ENCODE measurements around the gene CARS2.
"Not testable (repeated sequence)": the region's sequence is repeated elsewhere in the genome, so short reads cannot be mapped to it uniquely, and the experiment has no call there.

The CARS2 gene

DNA sequence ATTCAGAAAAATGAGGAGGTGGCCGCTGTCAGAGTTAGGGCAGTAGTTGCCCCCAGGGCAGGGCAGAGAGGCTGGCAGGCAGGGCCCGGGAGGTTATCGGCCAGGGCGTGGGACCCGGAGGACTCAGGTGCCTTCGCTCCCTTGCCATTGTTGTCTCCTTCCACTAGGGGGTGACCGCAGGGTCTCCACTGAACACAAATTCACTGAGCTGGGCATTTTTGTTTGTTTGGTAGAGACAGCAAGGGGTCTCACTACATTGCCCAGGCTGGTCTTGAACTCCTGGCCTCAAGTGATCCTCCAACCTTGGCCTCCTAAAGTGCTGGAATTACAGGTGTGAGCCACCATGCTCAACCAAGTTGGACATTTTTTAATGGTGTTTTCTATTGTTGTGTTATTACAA is 25.1 kb downstream of the CARS2 start:
- DNase-seq = no peak

DNA sequence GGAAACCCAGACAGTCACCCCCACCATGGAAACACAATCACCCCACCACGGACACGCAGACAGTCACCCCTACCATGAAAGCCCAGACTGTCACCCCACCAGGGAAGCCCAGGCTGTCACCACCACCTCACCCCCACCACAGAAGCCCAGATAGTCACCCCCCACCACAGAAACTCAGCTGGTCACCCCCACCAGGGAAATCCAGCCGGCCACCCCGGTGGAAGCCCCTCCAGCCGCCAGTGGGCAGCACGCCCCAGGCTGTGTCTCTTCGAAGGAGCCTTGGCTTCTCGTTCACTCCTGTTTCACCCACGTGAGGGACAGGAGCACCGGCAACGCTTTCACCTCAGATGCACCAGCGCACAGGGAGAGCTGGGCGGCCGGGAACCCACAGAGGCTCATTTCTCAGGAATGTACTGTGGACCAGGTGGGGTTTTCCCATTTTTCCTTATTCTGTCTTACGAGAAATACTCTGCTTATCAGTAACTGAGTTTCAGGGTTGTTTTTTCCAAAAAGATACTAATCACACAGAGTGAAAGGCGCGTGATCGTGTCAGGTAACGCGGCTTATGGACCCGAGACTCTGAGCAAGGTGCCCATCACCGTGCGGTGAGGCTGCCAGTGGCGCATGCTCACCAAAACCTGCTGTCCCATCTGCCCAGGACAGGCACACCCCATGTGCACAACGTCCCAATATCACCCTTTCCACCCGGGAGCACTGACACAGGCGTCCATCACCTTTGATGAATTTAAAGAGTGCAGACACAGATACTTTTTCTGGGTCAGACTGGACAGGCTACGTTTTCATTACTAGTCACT is 28.0 kb downstream of the CARS2 start:
- DNase-seq = no peak

DNA sequence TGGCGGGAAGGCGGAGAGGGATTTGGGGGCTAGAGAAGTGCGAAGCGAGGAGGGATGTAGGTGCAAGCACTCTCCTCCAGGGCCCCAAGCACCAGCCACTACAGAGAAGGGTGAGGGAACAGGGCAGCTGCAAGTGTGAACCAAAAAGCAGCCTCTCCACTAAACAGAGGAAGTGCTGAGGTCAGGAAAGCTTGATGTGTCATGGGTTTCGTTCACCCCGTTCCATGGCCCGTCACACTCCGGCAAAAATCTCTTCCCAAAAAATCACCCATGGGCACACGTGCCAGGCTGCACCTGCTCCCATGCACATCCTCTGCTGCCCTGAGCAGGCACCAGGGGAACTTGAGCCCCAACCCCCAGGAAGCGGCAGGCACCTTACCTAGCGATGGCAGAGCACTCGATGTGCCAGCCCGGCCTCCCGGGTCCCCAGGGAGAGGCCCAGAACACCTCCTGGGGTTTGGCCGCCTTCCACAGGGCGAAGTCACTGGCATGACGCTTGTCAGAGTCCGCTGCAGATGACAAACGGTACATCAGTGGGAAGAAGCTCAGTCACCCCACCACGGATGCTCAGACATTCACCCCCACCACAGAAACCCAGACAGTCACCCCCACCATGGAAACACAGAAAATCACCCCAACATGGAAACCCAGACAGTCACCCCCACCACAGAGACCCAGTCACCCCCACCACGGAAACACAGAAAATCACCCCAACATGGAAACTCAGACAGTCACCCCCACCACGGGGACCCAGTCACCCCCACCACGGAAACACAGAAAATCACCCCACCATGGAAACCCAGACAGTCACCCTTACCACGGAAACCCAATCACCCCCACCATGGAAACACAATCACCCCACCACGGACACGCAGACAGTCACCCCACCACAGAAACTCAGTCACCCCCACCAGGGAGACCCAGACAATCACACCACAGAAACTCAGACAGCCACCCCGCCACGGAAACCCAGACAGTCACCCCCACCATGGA is 29.0 kb downstream of the CARS2 start:
- no peak for DNase-seq

DNA sequence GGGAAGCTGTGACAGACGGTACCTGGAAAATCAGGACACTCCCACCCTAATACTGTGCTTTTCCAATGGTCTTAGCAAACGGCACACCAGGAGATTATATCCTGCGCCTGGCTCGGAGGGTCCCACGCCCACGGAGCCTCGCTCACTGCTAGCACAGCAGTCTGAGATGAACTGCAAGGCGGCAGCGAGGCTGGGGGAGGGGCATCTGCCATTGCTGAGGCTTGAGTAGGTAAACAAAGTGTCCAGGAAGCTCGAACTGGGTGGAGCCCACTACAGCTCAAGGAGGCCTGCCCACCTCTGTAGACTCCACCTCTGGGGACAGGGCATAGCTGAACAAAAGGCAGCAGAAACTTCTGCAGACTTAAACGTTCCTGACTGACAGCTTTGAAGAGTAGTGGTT is 36.1 kb downstream of the CARS2 start:
- not testable (repeated sequence) for DNase-seq

DNA sequence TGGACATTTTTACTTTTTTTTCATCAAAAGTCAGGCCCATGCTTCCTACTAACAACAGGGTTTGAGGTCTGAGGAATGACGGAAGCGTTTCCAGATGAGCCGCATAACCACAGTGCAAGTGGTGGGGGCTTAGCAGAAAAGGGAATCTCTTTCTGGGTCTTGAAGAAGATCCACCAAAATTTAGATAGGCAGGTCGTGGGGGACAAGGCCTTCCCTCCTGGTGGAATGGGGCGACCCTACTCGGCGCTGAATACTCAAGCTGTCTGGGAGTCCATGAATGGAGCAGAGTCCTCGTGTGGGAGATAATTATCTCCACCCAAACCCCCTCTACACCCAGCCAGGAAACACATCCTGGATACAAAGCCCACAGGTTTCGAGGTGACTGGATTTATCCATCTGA is 36.9 kb downstream of the CARS2 start:
- no peak for DNase-seq

DNA sequence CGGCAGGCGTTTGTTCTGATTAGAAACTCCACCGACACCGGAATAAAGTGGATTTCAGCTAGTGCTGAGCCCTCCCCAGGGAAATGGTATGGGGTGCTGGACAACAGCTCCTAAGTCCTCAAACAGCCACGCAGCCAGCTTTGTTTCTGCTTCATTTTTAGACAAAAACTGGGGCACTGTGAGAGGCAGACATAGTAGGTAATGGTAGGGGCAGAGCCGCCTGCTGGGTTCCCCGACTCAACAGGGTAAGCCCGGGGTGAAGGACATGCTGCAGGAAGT is 39.7 kb downstream of the CARS2 start:
- DNase-seq = no peak

DNA sequence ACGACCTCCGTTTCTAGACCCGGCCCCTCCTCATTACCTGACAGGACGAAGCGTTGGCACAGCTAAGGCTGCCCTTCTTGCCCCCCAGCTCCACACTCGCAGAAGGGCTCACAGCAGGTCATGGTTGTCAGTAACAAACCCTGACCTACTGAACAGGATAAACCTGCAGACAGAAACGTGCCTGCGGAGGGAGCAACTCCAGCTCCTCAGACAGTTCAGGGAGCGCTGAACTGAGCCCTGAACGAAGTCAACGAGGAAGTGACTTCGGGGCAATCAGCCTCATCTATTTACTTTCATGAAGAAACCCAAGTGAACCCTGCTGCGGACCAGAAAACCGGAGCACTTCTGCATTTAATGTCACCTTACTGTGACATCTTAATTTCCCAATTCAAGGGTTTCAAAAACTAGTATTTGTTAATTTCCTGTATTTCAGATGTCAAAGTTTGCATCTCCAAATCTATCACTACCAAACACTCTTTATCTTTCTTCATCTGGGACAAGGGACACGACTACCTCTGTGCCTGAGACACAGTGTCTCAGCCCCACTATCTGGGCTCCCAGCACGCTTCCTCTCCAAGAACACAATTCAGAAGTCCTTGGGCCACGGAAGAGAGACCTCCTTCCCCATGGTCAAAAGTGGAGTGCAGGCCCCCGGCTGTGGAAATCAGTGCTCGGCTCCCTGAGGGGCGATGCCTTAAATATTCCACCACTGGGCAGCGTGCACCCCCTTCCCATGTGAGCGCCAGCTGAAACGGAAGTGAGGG is 40.2 kb downstream of the CARS2 start:
- no peak for DNase-seq

DNA sequence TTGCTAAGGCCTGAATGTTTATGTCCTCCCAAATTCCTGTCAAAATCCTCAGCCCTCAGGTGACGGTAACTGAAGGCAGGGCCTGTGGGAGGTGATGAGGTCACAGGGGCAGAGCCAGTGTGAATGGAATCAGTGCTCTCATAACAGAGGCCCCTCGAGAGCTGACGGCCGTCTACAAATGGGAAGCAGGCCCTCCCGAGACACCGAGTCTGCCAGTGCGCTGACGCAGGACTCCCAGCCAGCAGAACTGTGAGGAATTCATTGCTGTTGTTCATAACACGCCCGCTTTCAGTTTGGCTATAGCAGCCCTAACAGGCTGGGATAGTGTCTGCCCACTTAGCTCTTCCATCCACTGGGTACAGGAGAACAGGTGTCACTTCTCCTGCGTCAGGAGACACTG is 41.2 kb downstream of the CARS2 start:
- DNase-seq = no peak

DNA sequence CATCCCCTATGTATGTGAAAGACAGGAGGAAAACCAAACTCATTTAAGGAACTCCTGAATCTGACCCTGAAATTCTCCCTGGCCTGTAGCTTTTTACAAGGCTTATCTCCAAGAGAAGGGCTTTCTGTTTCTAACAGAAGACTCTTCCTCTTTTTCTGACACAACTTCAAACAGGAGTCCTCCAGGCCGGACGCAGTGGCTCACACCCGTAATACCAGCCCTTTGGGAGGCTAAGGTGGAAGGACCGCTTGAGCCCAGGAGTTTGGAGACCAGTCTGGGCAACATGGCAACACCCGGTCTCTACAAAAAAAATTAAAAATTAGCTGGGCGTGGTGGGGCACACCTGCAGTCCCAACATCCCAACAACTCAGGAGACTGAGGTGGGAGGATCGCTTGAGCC is 41.9 kb downstream of the CARS2 start:
- no peak for DNase-seq

DNA sequence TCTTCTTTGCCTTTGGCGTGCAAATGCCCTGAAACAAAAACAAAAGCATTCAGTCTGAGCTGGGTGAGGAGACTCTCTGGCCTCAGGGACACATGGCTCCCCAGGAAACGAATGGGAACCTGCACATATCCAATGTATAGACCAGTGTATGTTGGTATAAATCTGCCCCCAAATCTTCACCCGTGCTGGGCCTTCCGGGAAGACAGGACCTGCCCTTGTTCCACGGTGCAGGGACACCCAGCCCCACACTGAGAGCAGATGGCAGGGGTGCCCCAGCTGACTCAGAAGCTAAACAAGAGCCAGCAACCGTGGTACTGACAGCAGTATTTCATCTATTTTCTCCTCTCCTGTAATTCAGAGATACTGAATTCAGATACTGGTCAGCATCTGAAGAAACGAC is 42.4 kb downstream of the CARS2 start:
- DNase-seq = no peak

DNA sequence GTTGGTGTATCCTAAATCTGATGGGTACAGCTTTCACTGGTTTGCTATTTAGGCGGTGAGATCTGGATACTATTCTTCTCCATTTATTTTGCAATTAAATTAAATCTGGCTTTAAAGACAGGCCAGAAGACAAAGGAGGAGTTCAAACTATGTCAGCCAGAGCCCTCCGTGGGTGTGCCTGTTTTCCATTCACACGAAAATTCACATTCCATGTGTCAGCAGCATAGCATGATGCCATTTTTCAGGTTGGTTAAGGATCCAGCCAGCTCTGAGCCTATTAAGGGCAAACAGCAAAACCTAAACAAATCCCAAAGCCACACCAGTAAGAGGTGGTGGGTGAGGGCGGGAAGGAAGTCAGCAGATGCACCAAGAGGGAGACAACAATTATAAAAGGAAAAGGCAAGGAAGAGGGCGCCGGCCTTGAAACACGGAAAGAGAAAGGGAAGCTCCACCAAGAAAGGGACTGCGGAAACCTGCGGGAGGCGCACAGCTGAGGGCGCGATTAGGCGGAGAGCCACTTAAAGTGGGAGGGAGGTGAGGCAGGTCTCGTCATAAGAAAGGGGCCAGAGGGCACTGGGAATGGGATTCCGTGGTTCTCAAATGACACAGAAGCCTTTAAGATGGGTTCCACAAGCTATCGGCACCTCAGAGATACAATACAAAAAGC is 43.0 kb downstream of the CARS2 start:
- DNase-seq = no peak

DNA sequence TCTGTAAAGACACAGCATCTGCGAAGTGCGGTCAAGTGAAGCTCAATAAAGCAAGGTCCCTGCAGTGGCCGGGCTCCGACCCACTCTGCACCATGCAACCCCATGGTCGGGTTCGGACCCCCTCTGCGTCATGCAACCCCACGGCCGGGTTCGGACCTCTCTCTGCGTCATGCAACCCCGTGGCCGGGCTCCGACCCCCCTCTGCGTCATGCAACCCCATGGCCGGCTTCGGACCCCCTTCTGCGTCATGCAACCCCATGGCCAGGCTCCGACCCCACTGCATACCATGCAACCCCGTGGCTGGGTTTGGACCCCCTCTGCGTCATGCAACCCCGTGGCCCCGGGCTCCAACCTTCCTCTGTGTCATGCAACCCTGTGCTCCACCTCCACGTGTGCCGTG is 43.8 kb downstream of the CARS2 start:
- no peak for DNase-seq

DNA sequence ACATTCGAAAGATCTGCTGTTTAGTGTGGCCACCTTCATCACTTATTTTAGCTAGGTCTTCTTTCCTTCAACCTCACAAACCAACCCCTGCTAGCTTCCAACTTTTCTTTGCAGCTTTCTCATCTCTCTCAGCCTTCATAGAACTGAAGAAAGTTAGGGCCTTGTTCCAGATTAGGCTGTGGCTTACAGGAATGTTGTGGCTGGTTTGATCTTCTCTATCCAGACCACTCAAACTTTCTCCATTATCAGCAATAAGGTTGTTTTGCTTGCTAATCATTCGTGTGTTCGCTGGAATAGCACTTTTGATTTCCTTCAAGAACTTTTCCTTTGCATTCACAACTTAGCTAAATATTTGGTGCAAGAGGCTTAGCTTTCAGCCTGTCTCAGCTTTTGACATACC is 44.7 kb downstream of the CARS2 start:
- DNase-seq = no peak

DNA sequence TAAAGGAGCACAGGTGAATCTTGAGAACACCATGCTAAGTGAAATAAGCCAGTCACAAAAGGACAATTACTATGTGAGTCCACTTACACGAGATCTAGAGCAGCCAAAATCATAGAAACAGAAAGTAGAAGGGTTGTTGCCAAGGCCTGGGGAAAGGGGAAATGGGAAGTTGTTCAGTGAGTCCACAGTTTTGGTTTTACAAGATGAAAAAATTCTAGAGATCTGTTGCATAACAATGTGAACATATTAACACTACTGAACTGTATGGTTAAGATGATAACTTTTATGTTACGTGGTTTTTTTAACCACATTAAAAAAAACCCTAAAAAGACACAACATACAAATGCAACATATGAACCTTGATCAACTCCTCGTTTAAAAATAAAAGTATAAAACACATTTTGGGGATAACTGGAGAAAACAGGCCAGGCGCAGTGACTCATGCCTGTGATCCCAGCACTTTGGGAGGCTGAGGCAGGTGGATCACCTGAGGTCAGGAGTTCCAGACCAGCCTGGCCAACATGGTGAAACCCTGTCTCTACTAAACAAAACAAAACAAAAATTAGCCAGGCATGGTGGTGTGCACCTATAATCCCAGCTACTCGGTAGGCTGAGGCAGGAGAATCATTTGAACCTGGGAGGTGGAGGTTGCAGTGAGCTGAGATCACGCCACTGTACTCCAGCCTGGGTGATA is 47.6 kb downstream of the CARS2 start:
- DNase-seq = not testable (repeated sequence)

DNA sequence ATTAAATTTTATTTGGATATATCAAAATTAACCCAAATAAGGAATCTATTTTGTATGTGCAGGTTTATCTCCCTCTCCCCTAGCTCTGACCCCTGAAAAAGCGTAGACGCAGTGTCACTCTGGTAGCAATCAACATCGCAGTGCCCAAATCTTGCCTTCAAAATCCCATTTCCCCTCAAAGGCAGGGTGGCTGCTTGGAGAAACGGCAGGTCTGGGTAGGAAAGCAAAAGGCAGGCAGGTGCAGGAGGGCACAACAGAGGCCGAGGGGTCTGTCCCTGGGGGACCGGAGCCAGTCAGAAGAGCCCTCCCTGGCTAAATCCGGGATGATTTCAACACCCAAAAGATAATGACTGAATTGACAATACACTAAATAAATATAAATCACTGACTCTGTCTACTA is 48.7 kb downstream of the CARS2 start:
- no peak for DNase-seq

DNA sequence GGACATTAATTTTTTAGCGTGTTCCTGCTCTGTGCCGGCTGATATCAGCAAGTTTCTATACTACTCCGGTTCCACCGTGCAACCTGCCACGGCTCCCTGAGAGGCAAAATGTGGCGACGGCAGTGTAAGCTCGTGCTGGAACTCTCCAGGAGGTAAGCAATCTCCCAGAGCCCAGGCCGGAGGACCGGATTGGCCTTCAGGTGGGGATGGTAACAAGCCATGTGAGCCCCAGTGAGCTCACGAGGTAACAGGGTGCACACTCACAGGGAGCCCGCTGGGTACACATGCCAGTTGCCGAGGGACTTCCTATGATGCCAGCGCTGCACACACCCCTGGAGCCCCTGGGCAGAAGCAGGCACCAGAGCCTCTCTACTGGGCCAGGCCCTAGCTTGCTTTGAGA is 52.1 kb downstream of the CARS2 start:
- no peak for DNase-seq

DNA sequence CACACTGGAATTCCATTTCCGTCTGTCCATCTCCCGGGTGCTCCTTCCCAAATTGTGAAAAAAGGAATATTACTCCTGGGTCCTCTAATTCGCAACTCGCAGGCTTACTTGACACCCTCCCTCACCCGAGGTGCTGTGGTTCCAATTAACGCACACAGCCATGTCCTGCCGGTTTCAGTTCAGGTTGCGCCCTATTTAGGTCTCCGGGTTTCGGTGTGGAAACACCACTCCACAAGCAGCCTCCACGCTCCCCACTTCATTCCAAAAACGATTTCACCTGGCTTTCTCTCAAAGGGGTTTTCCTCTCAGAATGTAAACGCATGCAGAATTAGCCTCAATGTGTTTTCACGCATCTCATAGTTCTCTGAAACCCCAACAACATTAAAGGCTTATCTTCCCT is 52.6 kb downstream of the CARS2 start:
- DNase-seq = no peak

DNA sequence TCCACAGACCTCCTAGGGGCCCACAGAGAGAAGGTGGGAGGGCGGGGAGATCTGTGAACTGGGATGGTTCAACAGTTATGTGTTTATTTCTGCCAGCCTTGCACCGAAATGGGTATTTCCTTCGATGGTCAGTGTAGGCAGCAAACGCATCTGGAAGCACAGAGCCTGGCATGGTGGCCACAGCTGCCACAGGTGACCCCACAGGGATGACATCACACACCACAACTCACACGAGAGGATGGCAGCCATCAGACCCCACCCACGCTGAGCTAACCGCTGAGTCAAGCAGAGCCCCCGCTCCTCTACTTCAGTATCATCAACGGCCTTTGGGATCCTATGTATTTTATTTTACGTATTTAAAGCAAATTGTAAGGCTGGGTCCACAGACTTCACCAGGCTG is 53.2 kb downstream of the CARS2 start:
- no peak for DNase-seq

DNA sequence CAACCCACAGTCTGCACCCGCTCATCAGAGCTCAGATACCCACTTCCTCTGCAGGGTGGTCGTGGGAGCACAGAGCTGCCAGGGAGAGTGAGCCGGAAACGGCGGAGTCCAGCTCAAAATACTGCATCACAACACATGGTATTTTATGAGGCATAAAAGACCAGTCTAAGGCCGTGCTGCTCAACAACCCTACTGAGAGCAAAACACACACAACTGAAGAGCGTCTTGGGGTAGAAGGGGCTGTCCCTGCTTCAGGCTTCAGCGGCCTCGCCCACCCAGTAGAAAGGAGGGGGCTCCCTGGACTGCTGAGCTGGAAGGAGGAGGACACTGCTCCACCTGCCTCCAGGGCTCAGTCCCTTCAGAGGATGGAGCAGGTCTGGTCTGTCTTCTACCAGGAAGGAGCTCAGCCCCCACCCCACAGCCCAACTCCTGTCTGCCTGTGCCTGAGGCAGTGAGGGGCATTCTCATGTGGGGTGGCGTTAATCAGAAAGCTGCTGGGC is 53.6 kb downstream of the CARS2 start:
- no peak for DNase-seq

DNA sequence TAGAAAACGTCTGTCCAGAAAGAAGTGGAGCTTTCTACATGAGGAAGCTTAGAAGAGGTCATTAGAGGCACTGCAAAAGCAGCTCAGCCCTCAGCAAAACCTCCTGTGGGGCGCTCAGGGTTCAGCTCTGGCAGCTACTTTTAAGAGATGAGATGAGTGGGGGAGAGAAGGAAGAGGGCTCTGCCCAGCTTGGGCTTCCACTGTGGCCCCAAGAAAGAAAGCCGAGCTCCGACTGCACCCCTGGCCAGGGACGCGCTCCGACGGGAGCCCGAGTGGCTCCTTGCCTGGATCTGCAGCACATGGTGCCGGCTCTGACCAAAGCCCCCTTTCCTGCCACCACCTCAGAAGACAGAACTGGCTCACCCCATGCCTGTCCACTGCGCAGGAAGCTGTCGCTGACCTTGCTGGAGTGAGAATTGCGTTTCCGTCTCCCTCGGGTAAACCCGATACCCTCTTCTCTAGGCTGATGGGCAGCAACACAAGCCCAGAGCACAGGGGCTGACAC is 54.1 kb downstream of the CARS2 start:
- no peak for DNase-seq

DNA sequence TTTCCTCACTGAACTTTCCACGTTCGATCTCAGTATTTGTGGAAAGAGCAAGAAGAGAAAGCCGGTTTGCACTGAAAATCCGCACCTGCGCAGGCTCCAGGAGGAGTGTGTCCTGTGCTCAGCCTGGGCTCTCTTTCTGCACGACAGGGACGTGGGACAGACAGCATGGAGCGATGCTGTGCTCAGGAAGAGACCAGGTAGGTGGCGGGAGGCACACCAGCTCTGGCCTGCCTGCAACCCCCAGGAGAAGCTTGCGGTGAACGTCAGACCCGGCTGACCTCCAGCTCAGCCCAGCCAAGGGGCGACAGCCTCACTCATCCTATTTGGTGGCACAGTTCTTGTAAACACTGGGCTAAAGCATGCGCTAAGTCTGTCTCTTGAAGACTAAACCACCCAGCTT is 54.6 kb downstream of the CARS2 start:
- DNase-seq = no peak

DNA sequence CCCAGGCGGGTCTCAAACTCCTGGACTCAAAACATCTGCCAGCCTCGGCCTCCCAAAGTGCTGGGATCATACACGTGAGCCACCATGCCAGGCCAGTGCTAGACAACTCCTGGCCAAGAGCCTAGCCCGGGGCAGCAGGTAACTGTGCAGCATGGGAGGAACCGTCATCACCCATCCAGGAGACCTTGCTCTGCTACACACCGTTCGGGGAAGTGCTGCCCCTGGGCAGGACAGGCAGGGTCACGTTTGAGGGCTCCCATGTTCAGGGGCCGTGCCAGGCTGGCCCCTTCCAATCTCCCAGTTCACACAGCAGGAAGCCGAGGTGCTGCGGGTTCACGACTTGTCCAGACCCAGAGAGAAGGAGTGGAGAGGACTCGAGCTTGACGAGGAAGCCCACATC is 55.5 kb downstream of the CARS2 start:
- no peak for DNase-seq
